Adrenal gland (tissue), 12 donors: ENCODE data around the gene AGPAT2. TPM values are rescaled to one million over a fixed set of nuclear protein-coding genes. Genes with fewer than 3 reads are reported as not detected.
"Not testable (repeated sequence)": the region's sequence is repeated elsewhere in the genome, so short reads cannot be mapped to it uniquely, and the experiment has no call there.

Experiments
- DNase-seq, 7 donors: peaks; one replicate each; pipeline ENCODE4 v3.0.0-alpha.2; 2019 to 2020
- H3K27ac ChIP-seq, 5 donors: fragments of 200-600 bp; sonication (generic) in 4 of 5; 1 replicate in 3 of 5; 2 replicates in 2 of 5; pipeline versions ENCODE4 v1.5.1 to v1.8.0; 2016 to 2020; ENCODE audit warnings: mild to moderate bottlenecking in 1 of 5
- H3K27me3 ChIP-seq: fragments of 200-600 bp; 2 replicates; pipeline ENCODE4 v1.8.0; 2021
- H3K36me3 ChIP-seq, 2 donors: fragments of 200-600 bp; replicated peaks in 1 of 2; 1 replicate in 1 of 2; 2 replicates in 1 of 2; pipeline versions ENCODE4 v1.5.1 to v1.8.0; 2018 to 2022
- H3K4me1 ChIP-seq, 2 donors: fragments of 200-600 bp; replicated peaks in 1 of 2; 1 replicate in 1 of 2; 2 replicates in 1 of 2; pipeline versions ENCODE4 v1.5.1 to v1.8.0; 2018 to 2021
- H3K4me3 ChIP-seq, 4 donors: fragments of 200-600 bp; sonication (generic) in 3 of 4; one replicate each; pipeline ENCODE4 v1.5.1; 2016 to 2018
- H3K9me3 ChIP-seq, 3 donors: fragments of 200-600 bp; sonication (generic) in 1 of 3; replicated peaks in 1 of 3; 1 replicate in 2 of 3; 2 replicates in 1 of 3; pipeline versions ENCODE4 v1.5.1 to v1.8.0; 2016 to 2021
- POLR2A ChIP-seq, 2 donors: fragments of 450-650 bp; IDR thresholded peaks; one replicate each; pipeline ENCODE4 v1.6.1; 2017; ENCODE audit warnings: antibody characterized with exemption in 2 of 2, mild to moderate bottlenecking in 2 of 2, moderate library complexity in 1 of 2
- WGBS, 4 donors: extraction: QIAGEN DNeasy Blood & Tissue Kit in 2 of 4; methylation state at CpG; one replicate each; pipeline versions ENCODE4 v1.1.5 to v1.1.7; 2013 to 2017; 5-methylcytosine and 5-hydroxymethylcytosine counted together
- intact Hi-C, 2 donors: fragments of 100-400 bp; cut with DNase I; formaldehyde crosslinking; loops; one replicate each; pipeline versions ENCODE4 v1.14.1 to v1.15.0; 2022 to 2023
- polyA plus RNA-seq, 3 donors: library from polyadenylated mRNA; stranded (reverse); fragments of 200-250 nt in 2 of 3; fragments of 350-450 nt in 1 of 3; fragmentation: Illumina TruSeq in 1 of 3; extraction: RNeasy Lipid Tissue Mini Kit (QIAGEN cat#74804) in 1 of 3; gene quantifications; one replicate each; pipeline ENCODE4 v1.2.3, GENCODE V29; 2013 to 2014
- total RNA-seq, 9 donors: library from RNA; depleted of rRNA in 4 of 9; stranded (reverse); fragments of >200 nt in 4 of 9; fragments of 120-200 nt in 1 of 9; fragmentation: NEBNext Ultra II Directional in 1 of 9; extraction: Animal tissue kit (Norgen Biotek cat#: 25700) in 1 of 9; gene quantifications; one replicate each; pipeline versions ENCODE4 v1.1.0 to v1.2.4, GENCODE V29; 2013 to 2023
- TF ChIP-seq, protein P1 (sequence below), 6 experiments: fragments of 450-650 bp in 4 of 6; fragments of 200-600 bp in 2 of 6; sonication (generic) in 1 of 6; IDR thresholded peaks; 1 replicate in 5 of 6; 2 replicates in 1 of 6; pipeline versions ENCODE4 v1.5.1 to v1.8.0; 2016 to 2021; ENCODE audit warnings: antibody characterized with exemption in 6 of 6, mild to moderate bottlenecking in 2 of 6, moderate library complexity in 1 of 6
- donor health status: healthy with polysubstance abuse.
- donor health status: Bipolar disorder and iron deficiency.
- donor health status: DM: yes; HTN: yes; CAD: no.
- donor health status: DM: no; HTN: no; CAD: no.
- donor health status: DM: no; HTN: no; CAD: no.
- donor health status: DM: yes; HTN: yes; CAD: no.

Gene AGPAT2
- total and polyA plus RNA-seq, 12 donors: 6.4 to 274 (median 48.0) TPM

DNA sequence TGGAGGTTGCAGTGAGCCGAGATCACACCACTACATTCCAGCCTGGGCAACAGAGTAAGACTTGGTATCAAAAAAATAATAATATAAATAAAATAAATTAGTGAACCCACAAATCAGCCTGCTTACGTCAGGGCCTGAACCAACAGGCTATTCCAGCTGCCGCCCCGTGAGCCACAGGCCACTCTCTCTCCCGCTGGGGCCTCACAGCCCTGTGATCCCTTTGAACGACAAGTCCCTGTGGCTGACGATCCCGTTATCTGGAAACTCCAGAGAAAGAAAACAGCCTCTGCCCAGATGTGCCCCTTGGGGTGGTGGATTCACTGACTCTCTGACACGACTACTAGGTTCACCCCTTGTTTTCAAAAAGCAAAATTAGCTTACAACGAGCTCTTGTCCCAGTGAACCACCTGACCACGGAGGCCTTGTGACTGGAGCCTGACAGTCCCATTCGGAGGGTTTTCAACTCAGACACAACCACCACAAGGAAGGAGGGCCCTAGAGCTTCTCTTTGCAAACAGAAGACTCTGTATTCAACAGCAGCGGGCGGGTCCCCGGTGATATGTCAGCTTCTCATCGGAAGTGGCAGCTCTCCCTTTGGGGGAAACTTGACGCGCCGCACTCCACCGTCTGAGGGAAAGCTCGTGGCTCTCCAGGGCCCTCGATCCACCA lies 20.7 kb upstream of the AGPAT2 start:
- 87 to 89% (median 88%) methylated on average over 19 to 22 of the region's 22 CpGs for WGBS, 4 donors
- DNase-seq: no peak

DNA sequence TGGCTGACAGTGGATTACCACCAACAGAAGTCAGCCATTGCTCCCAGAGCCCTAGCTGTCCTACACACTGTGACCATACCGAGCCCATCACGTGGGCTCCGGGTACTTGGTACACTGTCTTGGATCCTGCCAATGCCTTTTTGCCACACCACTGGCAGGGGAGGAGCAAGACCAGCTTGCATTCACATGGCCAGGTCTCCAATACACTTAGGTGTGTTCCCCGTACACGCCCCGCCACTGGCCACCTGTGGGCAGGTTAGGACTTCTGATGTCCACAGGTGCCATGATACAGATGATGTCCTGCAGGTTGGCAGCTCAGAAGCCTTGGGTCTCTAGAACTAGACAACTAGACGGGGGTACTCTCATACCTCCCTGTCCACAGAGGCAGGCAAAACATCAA lies 19.8 kb upstream of the AGPAT2 start:
- WGBS, 4 donors: 90 to 93% (median 92%) methylated on average over 6 to 7 of the region's 7 CpGs
- Histone ChIP-seq H3K27ac (no peak overlapping the region), H3K4me3 (no peak overlapping the region), H3K4me1 (peaks cover 0 to 4% of the 10 kb centered on the region in 2 donors), H3K9me3 (no peaks in the 10 kb centered on the region), H3K27me3 (no peaks in the 10 kb centered on the region), H3K36me3 (no peaks in the 10 kb centered on the region)
- no peak for TF ChIP-seq POLR2A (IDR thresholded peaks at IDR 0.05)
- TF ChIP-seq, protein P1, sequence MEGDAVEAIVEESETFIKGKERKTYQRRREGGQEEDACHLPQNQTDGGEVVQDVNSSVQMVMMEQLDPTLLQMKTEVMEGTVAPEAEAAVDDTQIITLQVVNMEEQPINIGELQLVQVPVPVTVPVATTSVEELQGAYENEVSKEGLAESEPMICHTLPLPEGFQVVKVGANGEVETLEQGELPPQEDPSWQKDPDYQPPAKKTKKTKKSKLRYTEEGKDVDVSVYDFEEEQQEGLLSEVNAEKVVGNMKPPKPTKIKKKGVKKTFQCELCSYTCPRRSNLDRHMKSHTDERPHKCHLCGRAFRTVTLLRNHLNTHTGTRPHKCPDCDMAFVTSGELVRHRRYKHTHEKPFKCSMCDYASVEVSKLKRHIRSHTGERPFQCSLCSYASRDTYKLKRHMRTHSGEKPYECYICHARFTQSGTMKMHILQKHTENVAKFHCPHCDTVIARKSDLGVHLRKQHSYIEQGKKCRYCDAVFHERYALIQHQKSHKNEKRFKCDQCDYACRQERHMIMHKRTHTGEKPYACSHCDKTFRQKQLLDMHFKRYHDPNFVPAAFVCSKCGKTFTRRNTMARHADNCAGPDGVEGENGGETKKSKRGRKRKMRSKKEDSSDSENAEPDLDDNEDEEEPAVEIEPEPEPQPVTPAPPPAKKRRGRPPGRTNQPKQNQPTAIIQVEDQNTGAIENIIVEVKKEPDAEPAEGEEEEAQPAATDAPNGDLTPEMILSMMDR (IDR thresholded peaks at IDR 0.05): no peak
- intact Hi-C loops: no loop called here
- DNase-seq: no peak

More for the DNA sequence above, 20.7 kb upstream of the AGPAT2 start:
- intact Hi-C loops: no loop called here
- Histone ChIP-seq H3K27ac (no peak overlapping the region), H3K4me3 (no peak overlapping the region), H3K9me3 (no peaks in the 10 kb centered on the region), H3K36me3 (no peaks in the 10 kb centered on the region), H3K4me1 (peaks cover 0 to 4% of the 10 kb centered on the region in 2 donors), H3K27me3 (peaks cover 3% of the 10 kb centered on the region)
- no peak for TF ChIP-seq POLR2A (IDR thresholded peaks at IDR 0.05)
- TF ChIP-seq, protein P1 (IDR thresholded peaks at IDR 0.05): no peak

DNA sequence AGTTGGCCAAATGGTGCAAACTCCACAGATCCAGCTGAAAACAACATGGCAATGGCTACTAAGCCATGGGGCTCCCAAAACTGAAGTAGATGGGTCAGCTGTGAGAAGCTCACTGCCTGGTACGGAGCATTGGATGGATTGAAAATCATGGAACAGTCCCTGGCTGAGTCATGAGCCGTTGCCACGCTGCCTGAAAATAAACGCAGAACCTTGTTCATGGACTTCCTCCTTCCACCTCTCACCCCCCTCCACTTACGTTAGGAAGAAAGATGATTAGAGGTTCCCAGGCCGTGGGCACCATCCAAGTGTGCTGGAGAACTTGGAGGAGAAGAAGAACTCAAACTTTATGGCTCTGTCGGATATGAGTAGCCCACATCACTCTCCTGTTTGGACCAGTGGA lies 18.3 kb upstream of the AGPAT2 start:
- Histone ChIP-seq H3K27me3 (peaks cover 4% of the 10 kb centered on the region), H3K9me3 (no peaks in the 10 kb centered on the region), H3K27ac (no peak overlapping the region), H3K4me1 (no peaks in the 10 kb centered on the region), H3K36me3 (no peaks in the 10 kb centered on the region), H3K4me3 (no peak overlapping the region)
- DNase-seq: no peak
- TF ChIP-seq, protein P1 (IDR thresholded peaks at IDR 0.05): no peak
- no peak for TF ChIP-seq POLR2A (IDR thresholded peaks at IDR 0.05)
- intact Hi-C loops: no loop called here
- 61 to 71% (median 66%) methylated on average over 5 to 7 of the region's 7 CpGs for WGBS, 4 donors

DNA sequence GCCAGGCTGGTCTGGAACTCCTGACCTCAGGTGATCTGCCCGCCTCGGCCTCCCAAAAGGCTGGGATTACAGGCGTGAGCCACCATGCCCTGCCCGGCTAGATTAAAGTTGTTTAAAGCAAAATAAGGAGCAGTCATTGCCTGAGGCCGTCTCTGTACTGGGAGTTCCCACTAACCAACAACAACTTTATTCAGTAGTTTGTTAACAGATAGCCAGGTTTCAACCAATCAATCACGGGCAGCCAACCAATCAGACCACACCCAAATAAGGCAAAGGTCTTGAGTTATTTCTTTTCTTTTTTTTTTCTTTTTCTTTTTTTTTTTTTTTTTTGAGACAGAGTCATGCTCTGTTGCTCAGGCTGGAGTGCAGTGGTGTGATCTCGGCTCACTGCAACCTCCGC lies 17.5 kb upstream of the AGPAT2 start:
- H3K27ac ChIP-seq, H3K4me3 ChIP-seq, intact Hi-C loops, H3K9me3 ChIP-seq, H3K4me1 ChIP-seq, DNase-seq, H3K36me3 ChIP-seq: not testable (repeated sequence)
- 84 to 94% (median 87%) methylated on average over 8 of the region's 8 CpGs for WGBS, 4 donors
- H3K27me3 ChIP-seq: peaks cover 10% of the 10 kb centered on the region

DNA sequence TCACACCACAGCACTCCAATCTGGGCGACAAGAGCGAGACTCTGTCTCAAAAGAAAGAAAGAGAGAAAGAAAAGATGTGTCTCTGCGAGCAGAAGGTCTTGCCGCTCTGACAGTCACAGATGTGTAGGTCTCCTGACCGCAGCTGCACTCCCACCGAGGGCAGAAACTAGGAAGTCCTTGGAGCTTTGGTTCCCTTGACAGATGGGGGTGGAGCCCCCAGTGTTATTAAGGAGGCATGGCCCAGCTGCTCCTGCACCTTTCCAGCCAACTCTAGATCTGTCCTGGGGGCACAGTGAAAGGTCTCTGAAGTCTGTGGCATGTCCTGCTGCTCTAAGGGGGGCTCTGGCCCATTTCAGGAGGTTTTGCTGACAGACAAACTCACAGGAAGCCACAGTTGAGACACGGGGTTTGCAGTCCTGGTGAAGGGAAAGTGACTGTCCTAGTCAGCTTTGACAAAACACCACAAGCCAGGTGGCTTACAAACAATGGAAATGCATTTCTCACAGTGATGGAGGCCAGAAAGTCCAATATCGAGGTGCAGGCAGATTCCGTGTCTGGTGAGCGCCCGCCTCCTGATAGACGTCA lies 16.1 kb upstream of the AGPAT2 start:
- no peak overlapping the region for H3K27ac ChIP-seq
- H3K4me1 ChIP-seq: no peaks in the 10 kb centered on the region
- intact Hi-C loops: no loop called here
- no peak for DNase-seq
- no peaks in the 10 kb centered on the region for H3K9me3 ChIP-seq
- peaks cover 13% of the 10 kb centered on the region for H3K27me3 ChIP-seq
- no peaks in the 10 kb centered on the region for H3K36me3 ChIP-seq
- no peak overlapping the region for H3K4me3 ChIP-seq
- 62 to 79% (median 77%) methylated on average over 12 of the region's 12 CpGs for WGBS, 4 donors
- no peak for TF ChIP-seq POLR2A (IDR thresholded peaks at IDR 0.05)
- TF ChIP-seq, protein P1 (IDR thresholded peaks at IDR 0.05): no peak
